Measurements from ENCODE around the gene DDX21. TPM values are rescaled to one million over a fixed set of nuclear protein-coding genes. Genes with fewer than 3 reads are reported as not detected.

The DDX21 gene
- total RNA-seq, 1 experiment from 2014 or later, result 88.0 TPM

- POLR2A ChIA-PET (ENCODE audit: unreplicated experiment), result interaction anchor here (0.6 to 0.7 kb wide), 2 partner anchors 223 to 385 kb away, joined by 3 read pairs; no protein-coding TSS in a partner anchor
- Histone ChIP-seq H3K27me3 (ENCODE audit: insufficient read depth, low read depth) (no peaks in the 10 kb centered on the region), H3K9me2 (ENCODE audit: insufficient read depth) (no peaks in the 10 kb centered on the region), H3K4me3 (no peak overlapping the region), H2AFZ (no peak overlapping the region), H3F3A (ENCODE audit: insufficient read depth, low read depth) (peaks cover 4% of the 10 kb centered on the region; the same call in 1 of the 2 replicates), H3K4me1 (replicated peaks; ENCODE audit: insufficient read depth) (no peaks in the 10 kb centered on the region), H3K36me3 (ENCODE audit: low read depth) (peaks cover 28% of the 10 kb centered on the region; the same call in 1 of the 2 replicates), H3K9me3 (ENCODE audit: insufficient read depth, low read depth) (no peaks in the 10 kb centered on the region), H3K4me2 (no peak overlapping the region), H4K20me1 (ENCODE audit: insufficient read depth) (no peaks in the 10 kb centered on the region), H3K27ac (no peak overlapping the region), H3K79me2 (ENCODE audit: low read depth) (no peaks in the 10 kb centered on the region)
- DNase-seq, result no peak
- BruUV-seq (replicated peaks), result no TSS peak
- intact Hi-C loops (cut with micrococcal nuclease; ENCODE audit: unreplicated experiment), result loop anchor here (1.0 to 10.0 kb wide), 3 partner anchors 87 to 629 kb away; partner anchors contain the start of gene FAM241B
- CTCF ChIA-PET, result interaction anchor here (0.6 to 2.3 kb wide), 3 partner anchors 26 to 181 kb away, joined by 3 to 19 read pairs (median 4); no protein-coding TSS in a partner anchor
- TF ChIP-seq CTCF (conservative IDR thresholded peaks at IDR 0.05) (no peak), EZH2 (IDR thresholded peaks at IDR 0.05; ENCODE audit: low read depth) (no peak)
Measured at GRCh38 chr10:69005704-69006485, 49.9 kb downstream of the DDX21 start.

- peaks cover 25% of the 10 kb centered on the region; the same call in 1 of the 2 replicates for H3K36me3 ChIP-seq (ENCODE audit: low read depth)
- no peaks in the 10 kb centered on the region for H3K4me1 ChIP-seq (replicated peaks; ENCODE audit: insufficient read depth)
- intact Hi-C loops (cut with micrococcal nuclease; ENCODE audit: unreplicated experiment), result loop anchor here (1.0 to 10.0 kb wide), 3 partner anchors 230 to 628 kb away; partner anchors contain the start of gene FAM241B
- no peak for TF ChIP-seq CTCF (conservative IDR thresholded peaks at IDR 0.05)
- TF ChIP-seq EZH2 (IDR thresholded peaks at IDR 0.05; ENCODE audit: low read depth), result no peak
- H3K79me2 ChIP-seq (ENCODE audit: low read depth), result no peaks in the 10 kb centered on the region
- no peaks in the 10 kb centered on the region for H3K27me3 ChIP-seq (ENCODE audit: insufficient read depth, low read depth)
- H3K9me2 ChIP-seq (ENCODE audit: insufficient read depth), result no peaks in the 10 kb centered on the region
- H3K9me3 ChIP-seq (ENCODE audit: insufficient read depth, low read depth), result no peaks in the 10 kb centered on the region
- no TSS peak for BruUV-seq (replicated peaks)
- H3K4me2 ChIP-seq, result no peak overlapping the region
- H3K27ac ChIP-seq, result no peak overlapping the region
- CTCF ChIA-PET, result no interaction called here
- no peaks in the 10 kb centered on the region for H4K20me1 ChIP-seq (ENCODE audit: insufficient read depth)
- POLR2A ChIA-PET (ENCODE audit: unreplicated experiment), result interaction anchor here (0.6 kb wide), 1 partner anchor 57 kb away, joined by 3 read pairs; no protein-coding TSS in a partner anchor
- H3K4me3 ChIP-seq, result no peak overlapping the region
- no peak for DNase-seq
- peaks cover 4% of the 10 kb centered on the region; the same call in 1 of the 2 replicates for H3F3A ChIP-seq (ENCODE audit: insufficient read depth, low read depth)
- no peak overlapping the region for H2AFZ ChIP-seq
Measured at GRCh38 chr10:69007260-69007659, 51.3 kb downstream of the DDX21 start.

GRCh38 chr10:69009360-69009759 is 53.4 kb downstream of the DDX21 start:
- Histone ChIP-seq H3K79me2 (ENCODE audit: low read depth) (no peaks in the 10 kb centered on the region), H2AFZ (no peak overlapping the region), H3K9me3 (ENCODE audit: insufficient read depth, low read depth) (no peaks in the 10 kb centered on the region), H4K20me1 (ENCODE audit: insufficient read depth) (no peaks in the 10 kb centered on the region), H3F3A (ENCODE audit: insufficient read depth, low read depth) (peaks cover 9% of the 10 kb centered on the region; the same call in 1 of the 2 replicates), H3K4me2 (no peak overlapping the region), H3K36me3 (ENCODE audit: low read depth) (peaks cover 25% of the 10 kb centered on the region; the same call in 1 of the 2 replicates), H3K27me3 (ENCODE audit: insufficient read depth, low read depth) (no peaks in the 10 kb centered on the region), H3K9me2 (ENCODE audit: insufficient read depth) (no peaks in the 10 kb centered on the region), H3K27ac (no peak overlapping the region), H3K4me3 (no peak overlapping the region), H3K4me1 (replicated peaks; ENCODE audit: insufficient read depth) (no peaks in the 10 kb centered on the region)
- CTCF ChIA-PET, result interaction anchor here (1.4 kb wide), 1 partner anchor 86 kb away, joined by 5 read pairs; no protein-coding TSS in a partner anchor
- POLR2A ChIA-PET (ENCODE audit: unreplicated experiment), result interaction anchor here (0.6 kb wide), 1 partner anchor 186 kb away, joined by 3 read pairs; no protein-coding TSS in a partner anchor
- intact Hi-C loops (cut with micrococcal nuclease; ENCODE audit: unreplicated experiment), result loop anchor here (5.0 to 10.0 kb wide), 2 partner anchors 228 to 625 kb away; partner anchors contain the start of gene FAM241B
- no TSS peak for BruUV-seq (replicated peaks)
- DNase-seq, result no peak
- TF ChIP-seq CTCF (conservative IDR thresholded peaks at IDR 0.05) (no peak), EZH2 (IDR thresholded peaks at IDR 0.05; ENCODE audit: low read depth) (no peak)
